HepG2 (cell line): Measurements from ENCODE around the gene SEBOX. TPM values are rescaled to one million over a fixed set of nuclear protein-coding genes. Genes with fewer than 3 reads are reported as not detected.

Experiments used
- CHCHD3 ChIP-seq: sonication (generic); formaldehyde crosslinking; IDR thresholded peaks from 2 replicates; pipeline ENCODE4 v1.8.0; 2022; ENCODE audit warnings: mild to moderate bottlenecking, missing genetic modification reagents, moderate library complexity
- FOXA3 ChIP-seq: IDR thresholded peaks from 2 replicates; pipeline ENCODE4 v1.6.1; 2016; ENCODE audit warnings: missing genetic modification reagents, missing compliant biosample characterization
- FOXK1 ChIP-seq: sonication (generic); formaldehyde crosslinking; IDR thresholded peaks from 2 replicates; pipeline ENCODE4 v1.4.0; 2020; ENCODE audit warnings: low read depth, missing genetic modification reagents, borderline replicate concordance
- GTF3A ChIP-seq: sonication (generic); formaldehyde crosslinking; conservative IDR thresholded peaks from 2 replicates; pipeline ENCODE4 v1.4.0; 2020; ENCODE audit warnings: mild to moderate bottlenecking, missing genetic modification reagents
- KDM5A ChIP-seq: fragments of 200-600 bp; sonication (generic); IDR thresholded peaks from 2 replicates; pipeline ENCODE4 v1.7.0; 2018; ENCODE audit warnings: antibody characterized with exemption, mild to moderate bottlenecking, low read length, borderline replicate concordance
- KDM5B ChIP-seq: sonication (generic); formaldehyde crosslinking; IDR thresholded peaks from 2 replicates; pipeline ENCODE4 v1.4.0; 2020; ENCODE audit warnings: missing genetic modification reagents, mild to moderate bottlenecking, borderline replicate concordance
- KLF9 ChIP-seq: IDR thresholded peaks from 2 replicates; pipeline ENCODE4 v1.6.1; 2016; ENCODE audit warnings: low read depth
- POGZ ChIP-seq: sonication (generic); formaldehyde crosslinking; IDR thresholded peaks from 2 replicates; pipeline ENCODE4 v1.4.0; 2020; ENCODE audit warnings: mild to moderate bottlenecking, missing genetic modification reagents
- RBFOX2 ChIP-seq: fragments of 200-400 bp; formaldehyde crosslinking; IDR thresholded peaks from 2 replicates; pipeline ENCODE4 v1.6.1; 2017; ENCODE audit warnings: low read depth, mild to moderate bottlenecking, low read length
- SMC3 ChIP-seq: IDR thresholded peaks from 2 replicates; pipeline ENCODE4 v1.6.1; 2011; ENCODE audit warnings: low read length, improper control_type of control experiment
- TBL1XR1 ChIP-seq: fragments of 150-350 bp; IDR thresholded peaks from 2 replicates; pipeline ENCODE4 v1.6.1; 2014; ENCODE audit warnings: borderline replicate concordance, low read length; ENCODE audit not compliant: partially characterized antibody
- TP53 ChIP-seq: sonication (generic); formaldehyde crosslinking; conservative IDR thresholded peaks from 2 replicates; pipeline ENCODE4 v1.4.0; 2020; ENCODE audit warnings: missing genetic modification reagents
- ZKSCAN1 ChIP-seq: fragments of 150-350 bp; IDR thresholded peaks from 2 replicates; pipeline ENCODE4 v1.6.1; 2014; ENCODE audit warnings: low read length
- ZNF382 ChIP-seq: sonication (generic); formaldehyde crosslinking; IDR thresholded peaks from 2 replicates; pipeline ENCODE4 v1.5.0; 2020; ENCODE audit warnings: missing genetic modification reagents, mild to moderate bottlenecking, borderline replicate concordance
- ZNF432 ChIP-seq: sonication (generic); formaldehyde crosslinking; IDR thresholded peaks from 2 replicates; pipeline ENCODE4 v1.5.0; 2020; ENCODE audit warnings: missing genetic modification reagents, mild to moderate bottlenecking, borderline replicate concordance
- ZNF670 ChIP-seq: sonication (generic); formaldehyde crosslinking; IDR thresholded peaks from 2 replicates; pipeline ENCODE4 v1.8.0; 2022; ENCODE audit warnings: mild to moderate bottlenecking, missing genetic modification reagents, borderline replicate concordance
- ZNF749 ChIP-seq: sonication (generic); formaldehyde crosslinking; IDR thresholded peaks from 2 replicates; pipeline ENCODE4 v1.8.0; 2022; ENCODE audit warnings: mild to moderate bottlenecking, missing genetic modification reagents, moderate library complexity, borderline replicate concordance
- ZNF83 ChIP-seq: sonication (generic); formaldehyde crosslinking; IDR thresholded peaks from 2 replicates; pipeline ENCODE4 v1.4.0; 2020; ENCODE audit warnings: missing genetic modification reagents, mild to moderate bottlenecking, borderline replicate concordance
- polyA plus RNA-seq, 8 experiments: library from polyadenylated mRNA; depleted of rRNA in 3 of 8; stranded (reverse) in 7 of 8; unstranded in 1 of 8; fragments of >200 nt; fragmentation: Illumina TruSeq in 4 of 8; extraction: Trizol in 4 of 8; gene quantifications; 2 replicates each; pipeline versions ENCODE4 v1.2.1 to v1.2.3, GENCODE V29; 2011 to 2016; ENCODE audit warnings: low read depth in 4 of 8, missing spikeins in 1 of 8, mixed read lengths in 1 of 8; ENCODE audit not compliant: insufficient read depth in 1 of 8
- total RNA-seq, 5 experiments: library from RNA; depleted of rRNA; stranded (reverse); fragments of >200 nt; fragmentation: Illumina TruSeq; extraction: Trizol; gene quantifications; 2 replicates each; pipeline ENCODE4 v1.2.3, GENCODE V29; 2016; ENCODE audit warnings: low read depth in 1 of 5
- TF ChIP-seq, protein P1 (sequence below): sonication (generic); formaldehyde crosslinking; conservative IDR thresholded peaks from 2 replicates; pipeline ENCODE4 v1.4.0; 2020; ENCODE audit warnings: mild to moderate bottlenecking, missing genetic modification reagents, moderate library complexity
- TF ChIP-seq, protein P2 (sequence below): IDR thresholded peaks from 2 replicates; pipeline ENCODE4 v1.6.1; 2016; ENCODE audit warnings: low read depth, borderline replicate concordance
- TF ChIP-seq, protein P3 (sequence below): sonication (generic); formaldehyde crosslinking; IDR thresholded peaks from 2 replicates; pipeline ENCODE4 v1.5.0; 2020; ENCODE audit warnings: mild to moderate bottlenecking, missing genetic modification reagents
- TF ChIP-seq, protein P4 (sequence below): sonication (generic); formaldehyde crosslinking; IDR thresholded peaks from 2 replicates; pipeline ENCODE4 v1.8.1; 2023; ENCODE audit warnings: mild to moderate bottlenecking, missing genetic modification reagents

Gene SEBOX
- total and polyA plus RNA-seq, 2 of the 13 experiments (the other 11 are each of a cell fraction or from before 2014, with no cell fraction given) = not detected

DNA sequence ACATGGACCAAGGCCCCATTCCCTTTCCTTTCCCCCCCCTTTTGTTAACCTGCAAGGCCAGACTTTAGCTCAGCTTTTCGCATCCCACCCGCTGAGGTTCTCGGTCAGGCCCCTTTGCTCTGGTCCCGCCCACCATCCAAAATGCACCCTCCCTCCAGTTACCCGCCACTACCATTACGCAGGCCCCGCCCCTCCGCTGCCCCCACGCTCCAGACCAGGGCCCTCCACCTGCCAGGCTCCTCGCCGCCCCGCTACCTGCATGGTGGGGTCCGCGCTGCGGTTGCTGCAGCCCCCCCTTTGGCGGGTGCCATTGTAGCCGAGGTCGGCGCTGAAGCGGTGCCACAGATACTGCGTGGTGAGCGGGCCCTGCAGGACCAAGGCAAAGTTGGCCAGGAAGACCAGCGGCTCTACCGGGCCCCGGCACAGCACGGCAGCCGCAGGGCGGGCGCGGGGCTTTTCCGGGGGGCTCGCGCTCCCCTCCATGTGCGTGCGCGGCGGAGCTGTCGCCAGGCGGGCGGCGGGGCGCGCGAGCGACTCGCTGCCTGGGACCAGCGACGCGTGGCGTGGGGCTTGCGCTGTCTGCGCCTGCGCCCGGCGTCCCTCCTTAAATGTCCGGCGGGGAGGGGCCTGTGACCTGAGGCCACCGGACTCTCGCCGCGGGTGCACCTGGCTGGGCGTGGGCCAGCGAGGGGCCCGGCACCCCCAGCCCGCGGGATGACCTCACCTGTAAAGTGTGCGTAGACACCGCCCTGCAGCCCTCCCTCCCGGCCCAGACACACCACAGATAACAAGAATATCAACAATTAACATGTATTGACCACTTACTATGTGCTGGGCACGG, 40.9 kb upstream of the SEBOX start, which contains the start of gene SLC46A1 (continued):
- TF ChIP-seq, protein P1, sequence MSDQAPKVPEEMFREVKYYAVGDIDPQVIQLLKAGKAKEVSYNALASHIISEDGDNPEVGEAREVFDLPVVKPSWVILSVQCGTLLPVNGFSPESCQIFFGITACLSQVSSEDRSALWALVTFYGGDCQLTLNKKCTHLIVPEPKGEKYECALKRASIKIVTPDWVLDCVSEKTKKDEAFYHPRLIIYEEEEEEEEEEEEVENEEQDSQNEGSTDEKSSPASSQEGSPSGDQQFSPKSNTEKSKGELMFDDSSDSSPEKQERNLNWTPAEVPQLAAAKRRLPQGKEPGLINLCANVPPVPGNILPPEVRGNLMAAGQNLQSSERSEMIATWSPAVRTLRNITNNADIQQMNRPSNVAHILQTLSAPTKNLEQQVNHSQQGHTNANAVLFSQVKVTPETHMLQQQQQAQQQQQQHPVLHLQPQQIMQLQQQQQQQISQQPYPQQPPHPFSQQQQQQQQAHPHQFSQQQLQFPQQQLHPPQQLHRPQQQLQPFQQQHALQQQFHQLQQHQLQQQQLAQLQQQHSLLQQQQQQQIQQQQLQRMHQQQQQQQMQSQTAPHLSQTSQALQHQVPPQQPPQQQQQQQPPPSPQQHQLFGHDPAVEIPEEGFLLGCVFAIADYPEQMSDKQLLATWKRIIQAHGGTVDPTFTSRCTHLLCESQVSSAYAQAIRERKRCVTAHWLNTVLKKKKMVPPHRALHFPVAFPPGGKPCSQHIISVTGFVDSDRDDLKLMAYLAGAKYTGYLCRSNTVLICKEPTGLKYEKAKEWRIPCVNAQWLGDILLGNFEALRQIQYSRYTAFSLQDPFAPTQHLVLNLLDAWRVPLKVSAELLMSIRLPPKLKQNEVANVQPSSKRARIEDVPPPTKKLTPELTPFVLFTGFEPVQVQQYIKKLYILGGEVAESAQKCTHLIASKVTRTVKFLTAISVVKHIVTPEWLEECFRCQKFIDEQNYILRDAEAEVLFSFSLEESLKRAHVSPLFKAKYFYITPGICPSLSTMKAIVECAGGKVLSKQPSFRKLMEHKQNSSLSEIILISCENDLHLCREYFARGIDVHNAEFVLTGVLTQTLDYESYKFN = no peak
- TF ChIP-seq FOXK1 = no peak; the same call in 1 of the 2 replicates
- TF ChIP-seq CHCHD3 = no peak
- no peak for TF ChIP-seq ZNF670
- TF ChIP-seq, protein P2, sequence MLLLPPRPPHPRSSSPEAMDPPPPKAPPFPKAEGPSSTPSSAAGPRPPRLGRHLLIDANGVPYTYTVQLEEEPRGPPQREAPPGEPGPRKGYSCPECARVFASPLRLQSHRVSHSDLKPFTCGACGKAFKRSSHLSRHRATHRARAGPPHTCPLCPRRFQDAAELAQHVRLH (CRISPR knock-in tag) = no peak
- no peak for TF ChIP-seq ZNF83
- TF ChIP-seq FOXA3 (CRISPR knock-in tag) = no peak
- TF ChIP-seq ZNF749 (CRISPR knock-in tag) = no peak
- no peak for TF ChIP-seq POGZ (CRISPR knock-in tag)
- no peak for TF ChIP-seq TBL1XR1
- TF ChIP-seq KDM5A = no peak
- no peak for TF ChIP-seq ZNF382 (CRISPR knock-in tag)
- no peak for TF ChIP-seq SMC3
- TF ChIP-seq GTF3A (CRISPR knock-in tag) = 0 out of 2 replicates have a peak, but pooled peaks have one; percentile 59
- no peak for TF ChIP-seq ZNF432 (CRISPR knock-in tag)
- TF ChIP-seq ZKSCAN1 = no peak
- no peak for TF ChIP-seq KLF9 (CRISPR knock-in tag)
- TF ChIP-seq RBFOX2 = peak; percentile 93
- TF ChIP-seq TP53 (CRISPR knock-in tag) = no peak
- TF ChIP-seq KDM5B (CRISPR knock-in tag) = no peak
- TF ChIP-seq, protein P3, sequence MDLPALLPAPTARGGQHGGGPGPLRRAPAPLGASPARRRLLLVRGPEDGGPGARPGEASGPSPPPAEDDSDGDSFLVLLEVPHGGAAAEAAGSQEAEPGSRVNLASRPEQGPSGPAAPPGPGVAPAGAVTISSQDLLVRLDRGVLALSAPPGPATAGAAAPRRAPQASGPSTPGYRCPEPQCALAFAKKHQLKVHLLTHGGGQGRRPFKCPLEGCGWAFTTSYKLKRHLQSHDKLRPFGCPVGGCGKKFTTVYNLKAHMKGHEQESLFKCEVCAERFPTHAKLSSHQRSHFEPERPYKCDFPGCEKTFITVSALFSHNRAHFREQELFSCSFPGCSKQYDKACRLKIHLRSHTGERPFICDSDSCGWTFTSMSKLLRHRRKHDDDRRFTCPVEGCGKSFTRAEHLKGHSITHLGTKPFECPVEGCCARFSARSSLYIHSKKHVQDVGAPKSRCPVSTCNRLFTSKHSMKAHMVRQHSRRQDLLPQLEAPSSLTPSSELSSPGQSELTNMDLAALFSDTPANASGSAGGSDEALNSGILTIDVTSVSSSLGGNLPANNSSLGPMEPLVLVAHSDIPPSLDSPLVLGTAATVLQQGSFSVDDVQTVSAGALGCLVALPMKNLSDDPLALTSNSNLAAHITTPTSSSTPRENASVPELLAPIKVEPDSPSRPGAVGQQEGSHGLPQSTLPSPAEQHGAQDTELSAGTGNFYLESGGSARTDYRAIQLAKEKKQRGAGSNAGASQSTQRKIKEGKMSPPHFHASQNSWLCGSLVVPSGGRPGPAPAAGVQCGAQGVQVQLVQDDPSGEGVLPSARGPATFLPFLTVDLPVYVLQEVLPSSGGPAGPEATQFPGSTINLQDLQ (CRISPR knock-in tag) = no peak
- TF ChIP-seq, protein P4, sequence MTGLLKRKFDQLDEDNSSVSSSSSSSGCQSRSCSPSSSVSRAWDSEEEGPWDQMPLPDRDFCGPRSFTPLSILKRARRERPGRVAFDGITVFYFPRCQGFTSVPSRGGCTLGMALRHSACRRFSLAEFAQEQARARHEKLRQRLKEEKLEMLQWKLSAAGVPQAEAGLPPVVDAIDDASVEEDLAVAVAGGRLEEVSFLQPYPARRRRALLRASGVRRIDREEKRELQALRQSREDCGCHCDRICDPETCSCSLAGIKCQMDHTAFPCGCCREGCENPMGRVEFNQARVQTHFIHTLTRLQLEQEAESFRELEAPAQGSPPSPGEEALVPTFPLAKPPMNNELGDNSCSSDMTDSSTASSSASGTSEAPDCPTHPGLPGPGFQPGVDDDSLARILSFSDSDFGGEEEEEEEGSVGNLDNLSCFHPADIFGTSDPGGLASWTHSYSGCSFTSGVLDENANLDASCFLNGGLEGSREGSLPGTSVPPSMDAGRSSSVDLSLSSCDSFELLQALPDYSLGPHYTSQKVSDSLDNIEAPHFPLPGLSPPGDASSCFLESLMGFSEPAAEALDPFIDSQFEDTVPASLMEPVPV (CRISPR knock-in tag) = no peak
